Measurements from ENCODE around the gene DYRK3.

DNA sequence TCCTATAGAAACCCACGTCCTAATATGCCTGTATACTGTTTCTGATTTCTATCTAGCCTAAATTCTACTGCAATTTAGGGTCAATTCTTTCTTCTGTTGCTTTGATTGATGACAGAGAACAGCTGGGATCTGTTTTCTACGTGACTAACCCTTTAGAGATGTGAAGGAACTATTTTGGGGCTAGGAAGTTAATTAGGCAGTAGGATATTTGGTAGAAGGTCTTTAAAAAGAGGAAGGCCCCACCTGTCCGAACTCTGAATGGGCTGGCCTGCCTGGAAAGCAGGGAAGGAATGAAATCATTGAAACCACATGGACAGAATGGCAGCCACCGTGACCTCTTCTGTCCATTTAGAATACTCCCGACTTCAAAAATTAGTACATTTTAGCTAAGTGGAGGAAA is 44.1 kb upstream of the DYRK3 start:
- TF ChIP-seq POLR2AphosphoS5 (IDR thresholded peaks at IDR 0.05) (no peak), POLR2A (IDR thresholded peaks at IDR 0.05) (no peak), EP300 (IDR thresholded peaks at IDR 0.05) (no peak)
- TF ChIP-seq, protein P1, sequence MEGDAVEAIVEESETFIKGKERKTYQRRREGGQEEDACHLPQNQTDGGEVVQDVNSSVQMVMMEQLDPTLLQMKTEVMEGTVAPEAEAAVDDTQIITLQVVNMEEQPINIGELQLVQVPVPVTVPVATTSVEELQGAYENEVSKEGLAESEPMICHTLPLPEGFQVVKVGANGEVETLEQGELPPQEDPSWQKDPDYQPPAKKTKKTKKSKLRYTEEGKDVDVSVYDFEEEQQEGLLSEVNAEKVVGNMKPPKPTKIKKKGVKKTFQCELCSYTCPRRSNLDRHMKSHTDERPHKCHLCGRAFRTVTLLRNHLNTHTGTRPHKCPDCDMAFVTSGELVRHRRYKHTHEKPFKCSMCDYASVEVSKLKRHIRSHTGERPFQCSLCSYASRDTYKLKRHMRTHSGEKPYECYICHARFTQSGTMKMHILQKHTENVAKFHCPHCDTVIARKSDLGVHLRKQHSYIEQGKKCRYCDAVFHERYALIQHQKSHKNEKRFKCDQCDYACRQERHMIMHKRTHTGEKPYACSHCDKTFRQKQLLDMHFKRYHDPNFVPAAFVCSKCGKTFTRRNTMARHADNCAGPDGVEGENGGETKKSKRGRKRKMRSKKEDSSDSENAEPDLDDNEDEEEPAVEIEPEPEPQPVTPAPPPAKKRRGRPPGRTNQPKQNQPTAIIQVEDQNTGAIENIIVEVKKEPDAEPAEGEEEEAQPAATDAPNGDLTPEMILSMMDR (IDR thresholded peaks at IDR 0.05), result no peak
